Stimulated activated CD8-positive, alpha-beta memory T cell treated with anti-CD3 and anti-CD28 coated beads, Interleukin-12 subunit alpha, Interleukin-12 subunit beta, amount 100 ng/mL, for 24 hours (primary cell): ENCODE measurements around the gene DBX1.
"Not testable (repeated sequence)": the region's sequence is repeated elsewhere in the genome, so short reads cannot be mapped to it uniquely, and the experiment has no call there.

Experiments used
- DNase-seq: peaks from one replicate; pipeline ENCODE4 v3.0.0-alpha.2; 2020; ENCODE audit errors: extremely low read depth

Gene DBX1

DNA sequence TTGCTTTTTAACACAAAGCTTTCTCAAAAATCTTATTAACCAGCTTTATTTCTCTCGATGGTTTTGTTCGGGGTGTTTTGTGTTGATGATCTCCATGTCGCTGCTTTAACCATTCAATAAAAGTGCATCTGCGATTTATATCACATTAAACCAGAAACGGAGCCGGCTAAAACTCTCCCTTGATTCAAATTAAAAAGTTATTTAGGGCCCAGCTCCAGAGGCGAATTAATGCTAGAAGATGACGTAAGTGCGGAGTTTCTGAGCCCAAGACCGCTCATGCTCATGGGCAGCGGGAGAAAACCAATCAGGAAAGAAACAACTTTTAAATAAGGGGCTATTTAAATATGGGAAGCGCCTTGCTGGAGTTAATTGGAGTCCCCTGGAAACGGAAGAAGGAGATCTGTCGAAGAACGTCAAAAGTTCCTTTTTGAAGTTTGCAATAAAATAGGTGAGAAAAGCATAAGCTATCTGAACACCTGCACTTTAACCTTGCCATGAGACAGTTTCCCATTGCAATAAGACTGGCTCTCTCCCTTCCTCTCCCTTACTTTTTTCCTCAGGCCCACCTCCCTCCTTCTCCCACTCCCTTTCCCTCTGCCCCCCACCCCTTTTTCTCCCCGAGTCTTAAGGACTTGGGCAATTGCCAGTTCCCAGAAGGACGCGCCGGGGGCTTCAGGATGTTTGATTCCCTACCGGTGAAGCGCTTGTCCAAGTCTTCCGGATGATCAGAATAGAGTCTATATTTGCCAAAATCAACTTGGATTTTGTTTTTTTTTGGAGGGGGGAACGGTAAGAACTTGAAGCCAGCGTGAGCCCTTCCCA, 1.9 kb upstream of the DBX1 start:
- DNase-seq: no peak

DNA sequence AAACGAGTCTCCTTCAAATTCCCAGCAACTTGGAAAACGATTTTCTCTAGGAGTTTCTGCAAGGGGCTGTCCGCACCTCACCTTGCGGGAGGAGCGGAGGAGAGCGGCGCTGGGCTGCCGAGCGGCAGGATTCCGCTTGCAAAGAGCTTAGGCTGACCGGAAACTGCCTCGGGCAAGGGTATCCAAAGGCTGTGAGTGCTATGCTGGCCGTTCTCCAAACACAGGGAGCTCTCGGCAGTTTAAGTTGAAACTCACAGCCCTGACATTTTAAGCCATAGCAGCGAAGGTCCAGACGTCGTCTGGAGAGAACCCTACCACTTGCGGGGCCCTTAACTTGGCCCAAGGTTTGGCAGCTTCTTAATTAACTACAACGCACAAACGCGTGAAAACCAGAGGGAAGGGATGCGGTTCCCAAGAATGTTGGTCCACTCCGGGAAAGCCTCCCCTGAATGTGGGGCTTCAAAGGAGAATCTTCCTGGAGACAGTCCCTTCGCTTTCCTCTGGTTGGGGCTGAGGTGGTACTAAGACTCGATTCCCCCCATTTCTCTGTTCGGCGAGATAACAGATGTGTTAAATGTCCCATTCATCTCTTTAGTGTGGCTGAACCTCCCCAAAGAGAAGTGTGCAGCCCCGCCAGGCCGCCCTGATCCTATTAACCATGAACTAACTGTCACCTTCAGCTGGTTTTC, 1.1 kb upstream of the DBX1 start:
- no peak for DNase-seq

DNA sequence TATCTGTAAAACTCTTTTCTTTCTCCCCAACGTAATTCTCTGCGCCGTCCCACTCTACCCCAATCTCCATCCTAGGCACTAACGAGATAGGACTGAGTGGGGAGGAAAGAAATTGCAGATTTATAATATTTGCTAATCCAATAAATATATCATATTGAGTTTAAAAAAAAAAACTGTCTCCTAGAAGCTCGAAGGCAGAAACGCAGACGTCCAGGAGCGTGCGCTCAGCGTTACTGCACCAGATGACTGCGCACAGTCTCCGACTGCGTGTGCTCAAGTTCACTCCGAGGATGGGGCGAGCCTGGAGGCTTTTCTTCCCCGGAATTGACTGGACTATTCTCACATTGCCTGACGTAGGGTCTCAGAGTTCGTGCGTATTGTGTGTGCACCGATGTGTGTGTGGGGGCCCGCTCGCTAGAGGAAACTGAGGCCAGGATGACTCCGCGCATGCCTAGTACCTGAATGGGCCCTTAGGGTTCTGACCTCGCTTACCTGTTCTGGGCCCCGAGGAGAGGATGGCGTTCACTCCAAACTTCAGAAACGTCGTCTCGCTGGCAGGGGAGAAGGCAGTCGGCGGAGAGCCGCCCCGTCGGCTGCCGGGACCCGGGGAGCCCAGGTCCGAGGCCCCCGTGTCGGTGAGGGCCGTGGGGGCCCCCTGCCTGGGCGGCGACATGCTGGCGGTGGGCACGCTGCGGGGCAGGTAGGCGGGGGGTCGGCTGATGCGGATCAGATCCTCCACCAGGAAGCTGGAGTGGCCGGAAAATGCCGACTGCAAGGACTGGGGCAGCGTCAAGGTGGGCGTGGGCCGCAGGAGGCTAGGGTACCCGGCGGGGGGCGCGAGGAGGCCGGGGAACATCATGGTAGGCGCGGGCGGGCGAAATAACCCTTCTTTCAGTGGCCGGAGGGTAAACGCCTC, 551 bp downstream of the DBX1 start:
- no peak for DNase-seq

DNA sequence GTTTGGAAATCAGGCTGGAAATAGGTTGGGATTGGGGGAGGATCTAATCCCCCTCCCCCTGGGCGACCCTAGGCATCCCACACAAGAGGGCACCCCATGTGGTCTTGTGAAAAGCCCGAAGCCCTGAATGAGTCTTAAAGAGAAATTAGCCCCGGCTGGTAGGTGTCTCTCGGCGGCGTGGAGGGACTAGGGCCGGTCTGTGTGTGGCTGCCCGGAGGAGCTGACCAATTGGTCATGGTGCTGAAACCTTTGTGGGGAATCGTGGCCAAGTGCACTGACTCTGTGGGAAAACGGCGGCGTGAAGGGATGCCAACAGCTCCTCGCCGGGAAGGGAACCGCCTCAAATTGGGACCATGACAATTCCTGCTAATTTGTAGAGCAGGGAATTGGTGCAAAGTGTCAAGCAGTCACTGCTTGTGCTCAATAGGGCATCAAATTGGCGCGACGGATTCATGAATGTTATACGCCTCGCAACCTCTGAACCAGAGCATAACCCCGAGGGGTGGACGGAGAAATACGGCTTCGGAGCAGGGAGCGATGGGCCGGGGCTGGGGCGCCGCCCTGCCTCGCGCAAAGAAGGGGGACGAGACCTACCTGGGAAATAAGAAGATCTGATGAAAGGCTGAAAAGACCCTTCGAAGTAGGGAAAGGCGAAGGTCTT, 1.5 kb downstream of the DBX1 start:
- DNase-seq: no peak

DNA sequence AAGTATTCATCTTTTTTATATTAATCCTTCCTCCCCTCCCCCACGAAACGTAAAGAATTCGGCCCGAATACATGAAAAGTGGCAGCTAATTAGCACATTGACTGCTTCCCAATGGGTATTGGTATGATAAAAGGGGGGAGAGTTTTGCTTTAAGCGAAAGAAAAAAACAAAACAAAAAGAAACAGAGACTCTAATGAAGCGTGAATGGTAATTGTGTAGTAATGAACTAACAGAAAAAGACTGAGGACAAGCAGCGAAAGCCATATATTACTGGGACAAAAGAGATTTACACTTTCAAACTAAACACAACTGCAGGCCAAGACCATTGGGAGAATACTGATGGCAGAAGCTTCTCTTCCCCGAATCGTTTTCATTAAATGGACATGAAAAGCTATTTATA, 2.5 kb downstream of the DBX1 start:
- DNase-seq: no peak

DNA sequence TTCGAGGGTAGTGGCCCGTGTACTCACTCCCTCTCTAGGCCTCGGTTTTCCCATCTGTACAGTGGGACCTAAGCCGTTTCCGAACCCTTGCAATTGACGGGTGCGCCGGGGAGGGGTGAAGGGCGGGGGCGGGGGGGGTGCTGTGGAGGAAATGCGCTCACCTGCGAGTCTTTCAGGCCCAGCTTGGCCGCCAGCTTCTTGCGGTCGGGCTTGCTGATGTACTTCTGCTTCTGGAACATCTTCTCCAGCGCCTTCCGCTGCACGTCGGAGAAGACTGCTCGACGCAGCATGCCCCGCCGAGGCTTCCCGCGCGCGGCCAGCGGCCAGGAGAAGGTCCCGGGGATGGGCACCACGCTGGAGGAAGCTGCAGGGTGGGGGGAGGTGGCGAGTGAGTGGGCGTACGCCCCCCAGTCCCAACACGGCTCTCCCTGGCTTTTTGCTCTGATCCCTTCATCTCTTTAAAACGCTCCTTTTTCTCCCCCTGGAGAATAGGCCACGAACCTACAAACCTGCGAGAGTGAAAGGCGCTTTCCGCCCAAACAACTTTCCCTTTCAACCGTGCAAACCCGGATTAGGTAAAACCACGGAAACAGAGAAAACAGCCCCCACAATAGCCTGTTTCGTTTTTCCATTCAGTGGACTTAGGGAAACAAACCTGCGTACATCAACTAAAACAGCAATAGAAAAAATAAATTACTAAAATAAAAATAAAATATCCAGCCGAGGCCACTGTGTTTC, 3.2 kb downstream of the DBX1 start:
- DNase-seq: no peak

DNA sequence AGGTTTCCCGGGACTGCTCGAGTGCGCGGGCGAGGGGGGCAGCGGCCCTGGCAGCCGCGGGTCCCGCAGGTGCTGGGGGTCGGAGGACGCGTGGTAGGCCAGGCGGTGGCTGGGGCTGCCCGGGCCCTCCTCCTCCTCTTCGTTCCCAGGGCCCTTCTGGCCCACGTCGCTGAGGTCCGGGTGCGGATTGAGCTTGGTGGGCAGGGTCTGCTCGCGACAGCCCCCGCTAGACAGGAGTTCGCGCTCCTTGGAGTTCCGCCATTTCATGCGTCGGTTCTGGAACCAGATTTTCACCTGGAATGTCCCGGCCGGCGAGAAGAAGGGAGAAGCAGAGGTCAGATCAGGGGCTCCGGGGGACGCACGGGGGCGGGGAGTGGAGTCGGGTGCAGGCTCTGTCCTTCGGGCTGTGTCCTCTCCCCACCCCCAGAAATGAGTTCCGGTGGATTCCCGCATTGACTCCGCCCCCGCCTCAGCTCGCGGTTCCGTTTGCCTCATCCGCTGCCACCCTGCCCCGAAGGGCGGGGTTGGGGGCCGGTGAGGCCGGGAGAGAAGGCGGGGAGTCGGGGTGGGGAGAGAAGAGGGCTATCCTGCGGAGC, 3.9 kb downstream of the DBX1 start:
- DNase-seq: no peak

DNA sequence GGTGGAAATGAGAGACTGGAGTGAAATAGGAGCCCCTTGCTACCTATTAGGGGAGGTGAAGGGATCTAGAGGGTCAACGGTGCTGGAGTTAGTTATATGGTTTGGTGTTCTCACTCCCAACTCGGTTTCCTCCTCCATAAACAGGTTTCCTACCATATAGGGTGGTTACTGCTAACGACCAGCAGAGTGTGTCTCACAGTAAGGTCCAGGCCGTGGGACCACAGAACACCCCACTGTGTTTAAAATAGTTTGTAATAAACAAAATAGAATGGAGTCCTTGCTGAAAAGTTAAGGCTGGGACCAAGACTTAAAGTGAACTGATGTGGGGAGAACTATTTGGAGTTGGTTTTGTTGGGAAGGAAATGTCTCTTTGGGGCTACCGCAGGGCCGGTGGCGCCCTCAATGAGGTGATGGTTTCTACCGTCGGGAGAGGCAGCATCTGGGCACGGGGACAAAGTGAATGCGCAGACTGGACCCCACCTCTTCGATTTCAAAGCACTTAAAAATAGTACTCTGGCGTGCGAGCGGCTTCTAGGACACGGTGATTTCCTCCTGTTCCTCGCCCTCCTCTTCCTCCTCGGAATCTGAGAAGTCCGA, 4.5 kb downstream of the DBX1 start:
- no peak for DNase-seq

DNA sequence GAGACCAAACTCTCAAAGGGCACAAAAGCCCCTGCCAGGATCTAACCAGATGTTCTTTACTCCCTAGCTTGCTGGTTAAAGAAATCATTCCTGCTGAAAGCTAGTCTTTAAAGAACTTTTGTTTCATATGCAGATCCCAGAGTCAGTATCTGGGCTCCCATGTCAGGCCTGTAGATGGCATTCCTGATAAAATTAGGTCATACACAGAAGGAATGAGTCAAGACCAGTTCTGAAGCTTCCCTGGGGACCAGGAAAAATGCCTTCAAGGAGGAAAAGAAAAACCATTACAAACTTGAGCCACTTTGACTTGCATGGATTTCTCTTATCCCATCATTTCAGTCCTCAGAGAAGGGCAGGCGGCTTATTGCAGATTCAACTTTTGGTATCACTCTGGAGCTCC, 5.9 kb downstream of the DBX1 start:
- no peak for DNase-seq

DNA sequence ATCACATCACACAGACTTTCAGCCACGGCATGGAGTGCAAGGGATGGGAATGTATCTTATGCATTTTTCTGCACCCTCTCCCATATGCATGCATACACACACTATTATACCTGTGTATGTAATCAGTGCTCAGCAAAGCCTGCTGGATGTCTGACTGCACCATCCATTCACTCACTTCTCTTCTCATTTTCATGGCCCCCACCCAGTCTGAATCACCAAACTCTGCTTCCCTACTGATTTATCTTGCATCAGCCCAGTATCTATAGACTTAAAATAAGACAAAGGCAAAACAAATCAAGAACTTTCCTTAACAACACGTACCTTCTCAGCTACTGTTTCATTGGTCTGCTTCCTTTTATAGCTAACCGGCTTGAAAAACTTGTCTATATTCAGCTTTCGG, 21.6 kb downstream of the DBX1 start:
- no peak for DNase-seq

DNA sequence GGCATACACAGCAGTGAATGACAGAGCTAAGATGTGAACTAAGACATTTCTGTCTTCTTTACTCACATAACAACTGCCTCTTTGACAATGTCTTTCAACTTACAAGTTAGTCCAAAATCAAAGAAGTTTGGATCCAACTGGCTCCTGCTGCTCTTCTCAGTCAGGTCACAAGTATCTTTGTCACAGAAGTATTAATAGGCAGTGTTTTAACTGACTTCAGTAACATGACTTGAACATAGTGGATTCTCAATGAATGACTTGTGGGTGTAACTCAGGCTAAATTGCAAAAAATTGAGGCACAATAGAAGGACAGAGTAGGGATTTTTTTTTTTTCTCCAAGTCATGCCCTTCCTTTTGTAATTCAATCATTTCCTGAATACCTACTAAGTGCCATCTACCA, 22.6 kb downstream of the DBX1 start:
- no peak for DNase-seq

DNA sequence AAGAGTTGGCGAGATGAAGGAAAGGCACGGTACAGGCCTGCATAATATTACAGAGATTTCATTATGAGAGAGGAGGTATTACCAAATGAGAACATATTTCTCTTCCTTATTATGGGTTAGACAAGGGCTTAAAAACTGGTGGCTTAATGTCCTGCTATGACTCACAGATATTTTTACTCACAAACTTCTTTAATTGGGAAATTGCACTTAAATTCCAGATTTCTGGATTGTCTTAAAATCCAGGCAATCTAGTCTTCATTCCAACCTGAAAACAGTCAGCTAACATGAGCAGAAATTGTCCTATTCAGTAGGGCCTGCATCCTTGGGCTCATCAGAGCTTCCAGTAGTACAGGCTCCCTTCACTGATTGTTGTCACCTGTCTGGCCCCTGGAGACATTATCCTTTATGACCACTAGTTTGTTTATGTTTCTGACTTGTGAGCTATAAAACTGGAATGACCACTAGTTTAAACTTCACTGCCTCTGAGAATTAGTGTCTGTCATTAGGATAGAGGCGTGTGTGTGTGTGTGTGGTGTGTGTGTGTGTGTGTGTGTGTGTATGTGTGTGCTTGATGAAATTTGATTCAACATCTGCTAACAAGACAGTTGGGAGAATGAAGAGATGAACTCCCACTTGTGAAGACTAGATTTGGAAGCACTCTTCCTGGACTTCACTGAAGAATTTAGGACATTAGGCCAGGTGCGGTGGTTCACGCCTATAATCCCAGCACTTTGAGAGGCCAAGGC, 25.1 kb downstream of the DBX1 start:
- DNase-seq: no peak

DNA sequence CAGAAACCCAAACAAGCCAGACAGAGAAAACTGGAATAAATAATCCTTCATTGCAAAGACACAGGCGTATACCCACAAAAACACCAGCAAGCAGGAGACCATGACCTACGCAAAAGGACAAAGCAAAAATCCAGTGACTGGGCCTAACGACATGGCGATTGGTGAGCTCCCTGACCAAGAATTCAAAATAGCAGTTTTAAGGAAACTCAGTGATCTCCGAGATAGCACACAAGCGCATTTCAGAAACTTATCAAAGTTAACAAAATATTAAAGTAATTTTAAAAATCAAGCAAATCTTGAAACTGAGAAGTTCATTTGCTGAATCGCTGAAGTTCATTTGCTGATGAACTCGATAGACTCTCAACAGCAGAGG, 27.6 kb downstream of the DBX1 start:
- DNase-seq: no peak

DNA sequence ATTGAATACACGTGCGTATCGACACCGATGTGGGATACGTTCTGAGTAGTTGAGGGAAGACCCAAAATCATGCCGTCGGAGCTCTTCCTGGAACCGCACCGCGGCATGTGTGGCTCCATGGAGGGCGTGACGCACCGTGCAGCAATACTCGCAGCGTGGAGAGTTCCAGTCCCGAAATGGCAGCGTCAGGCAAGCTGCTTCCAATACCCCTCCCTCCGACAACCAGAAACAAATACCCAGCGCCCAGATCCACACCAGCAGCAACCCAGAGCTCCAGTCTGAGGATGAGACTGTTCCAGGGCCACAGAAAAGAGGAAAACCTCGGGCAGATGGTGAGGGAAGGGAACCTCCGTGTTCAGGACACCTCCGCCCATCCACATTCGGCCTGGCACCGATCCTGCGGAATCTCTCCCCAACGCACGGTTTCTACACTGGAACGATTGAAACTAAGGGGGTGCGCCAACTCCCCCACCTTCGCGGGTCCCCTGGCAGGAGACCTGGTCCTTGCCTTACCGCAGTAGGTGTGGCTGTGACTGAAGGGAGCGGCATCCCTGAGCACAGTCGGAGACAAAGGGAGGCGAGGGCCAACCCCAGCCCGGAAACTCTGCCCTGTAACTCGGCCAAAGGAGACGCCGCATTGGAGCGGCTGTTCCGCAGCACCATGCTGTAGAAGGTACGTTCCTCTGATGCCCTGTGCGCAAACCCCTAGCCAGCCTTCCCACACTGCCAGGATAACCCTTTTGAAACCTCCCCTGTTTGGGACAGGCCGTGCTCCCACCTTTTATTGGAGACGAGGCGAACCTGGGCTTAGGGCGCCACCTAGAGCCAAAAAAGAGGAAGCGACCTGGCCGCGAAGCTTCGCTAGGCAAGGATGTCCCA, 28.2 kb downstream of the DBX1 start:
- no peak for DNase-seq

DNA sequence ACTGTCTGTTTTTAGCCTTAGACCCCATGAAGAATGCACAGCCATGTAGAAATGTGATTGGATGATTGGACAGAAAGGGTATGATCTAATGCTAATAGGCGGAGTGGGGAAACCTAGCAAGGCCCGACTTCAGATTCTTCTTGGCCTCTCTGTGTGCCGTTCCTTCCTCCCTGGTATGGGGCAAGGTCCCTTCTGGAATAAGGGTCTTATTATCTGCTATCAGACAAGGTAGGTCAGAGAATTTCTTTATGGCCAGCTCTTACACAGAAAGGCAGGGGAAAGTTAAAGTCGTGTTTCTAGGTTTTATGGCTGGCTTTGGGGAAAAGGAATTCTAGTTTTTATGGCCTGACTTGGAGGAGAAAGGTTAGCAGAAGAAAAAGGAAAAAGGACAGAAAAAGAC, 30.6 kb downstream of the DBX1 start:
- no peak for DNase-seq

DNA sequence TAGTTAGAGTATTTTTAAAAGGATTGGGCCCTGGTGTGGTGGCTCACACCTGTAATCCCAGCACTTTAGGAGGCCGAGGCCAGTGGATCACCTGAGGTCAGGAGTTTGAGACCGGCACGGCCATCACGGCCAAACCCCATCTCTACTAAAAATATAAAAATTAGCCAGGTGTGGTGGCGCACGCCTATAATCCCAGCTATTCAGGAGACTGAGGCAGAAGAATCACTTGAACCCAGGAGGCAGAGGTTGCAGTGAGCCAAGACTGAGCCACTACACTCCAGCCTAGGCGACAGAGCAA, 31.8 kb downstream of the DBX1 start:
- DNase-seq: not testable (repeated sequence)

DNA sequence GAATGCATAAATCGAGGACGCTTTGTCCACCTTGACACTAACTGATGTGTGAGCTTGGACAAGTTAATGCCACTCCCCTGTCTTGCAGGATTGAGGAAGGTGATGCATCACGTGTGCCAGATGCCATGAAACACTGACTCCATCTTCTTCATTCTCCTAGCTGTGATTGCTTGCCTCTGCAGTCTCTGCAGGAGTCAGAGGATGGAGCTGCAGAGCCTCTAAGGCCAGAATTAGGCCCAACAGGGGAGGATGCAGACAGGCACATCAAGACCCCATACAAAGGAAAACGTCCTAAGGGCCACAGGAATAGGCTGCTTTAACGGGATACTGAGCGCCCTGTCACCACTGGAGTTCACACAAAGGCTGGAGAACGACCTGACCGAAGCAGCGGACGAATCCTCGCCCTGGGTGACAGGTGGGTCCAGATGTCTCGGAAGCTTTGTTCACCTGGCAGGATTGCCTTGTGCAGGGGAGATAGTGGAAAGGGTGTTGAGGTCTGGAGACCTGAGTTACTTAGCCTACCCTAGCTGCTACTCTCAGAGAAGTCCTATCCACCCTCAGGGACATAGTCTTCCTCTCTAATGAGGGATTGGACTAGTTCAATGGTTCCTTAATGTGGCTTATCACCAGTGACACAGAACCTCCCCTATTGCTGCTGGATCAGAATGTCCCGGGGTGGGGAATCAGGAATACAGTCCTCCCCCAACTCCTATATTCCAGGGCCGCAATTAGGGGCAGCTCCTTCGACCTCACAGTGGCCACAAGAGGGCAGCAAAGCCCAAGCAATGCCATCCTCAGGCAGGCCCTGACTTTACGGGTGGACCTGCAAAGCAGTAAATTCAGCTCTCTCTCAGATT, 32.4 kb downstream of the DBX1 start:
- peak; percentile 32 for DNase-seq

DNA sequence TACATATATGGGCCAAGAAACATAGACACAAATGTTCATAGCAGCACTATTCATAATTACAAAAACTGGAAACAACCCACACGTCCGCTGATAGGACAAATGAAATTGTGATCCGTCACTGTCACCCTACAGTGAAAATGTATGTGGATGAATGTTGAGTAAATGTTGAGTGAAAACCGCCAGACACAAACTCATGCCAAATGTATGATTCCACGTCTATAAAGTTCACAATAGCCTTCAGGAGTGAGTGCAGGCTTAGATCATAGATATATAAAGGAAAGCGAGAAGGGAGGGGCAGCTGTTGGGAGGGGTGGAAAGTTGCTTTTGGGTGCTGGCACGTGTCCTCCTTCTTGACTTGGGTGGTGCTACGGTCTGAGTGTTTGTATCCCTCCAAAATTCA, 33.6 kb downstream of the DBX1 start:
- no peak for DNase-seq
